Epithelial cell of esophagus (primary cell): ENCODE measurements around the gene MYLK.

Experiments used
- DNase-seq: peaks from one replicate; pipeline ENCODE4 v3.0.0; 2010; ENCODE audit warnings: low read depth
- H3K4me3 ChIP-seq: 2 replicates; pipeline ENCODE4 v1.5.1; 2011; ENCODE audit warnings: mild to moderate bottlenecking, low read length, control low read depth
- TF ChIP-seq, protein P1 (sequence below): IDR thresholded peaks from 2 replicates; pipeline ENCODE4 v1.5.1; 2011; ENCODE audit warnings: low read depth, mild to moderate bottlenecking, low read length, control low read depth, inconsistent platforms; ENCODE audit not compliant: insufficient read depth; ENCODE audit errors: missing control alignments

The MYLK gene

DNA sequence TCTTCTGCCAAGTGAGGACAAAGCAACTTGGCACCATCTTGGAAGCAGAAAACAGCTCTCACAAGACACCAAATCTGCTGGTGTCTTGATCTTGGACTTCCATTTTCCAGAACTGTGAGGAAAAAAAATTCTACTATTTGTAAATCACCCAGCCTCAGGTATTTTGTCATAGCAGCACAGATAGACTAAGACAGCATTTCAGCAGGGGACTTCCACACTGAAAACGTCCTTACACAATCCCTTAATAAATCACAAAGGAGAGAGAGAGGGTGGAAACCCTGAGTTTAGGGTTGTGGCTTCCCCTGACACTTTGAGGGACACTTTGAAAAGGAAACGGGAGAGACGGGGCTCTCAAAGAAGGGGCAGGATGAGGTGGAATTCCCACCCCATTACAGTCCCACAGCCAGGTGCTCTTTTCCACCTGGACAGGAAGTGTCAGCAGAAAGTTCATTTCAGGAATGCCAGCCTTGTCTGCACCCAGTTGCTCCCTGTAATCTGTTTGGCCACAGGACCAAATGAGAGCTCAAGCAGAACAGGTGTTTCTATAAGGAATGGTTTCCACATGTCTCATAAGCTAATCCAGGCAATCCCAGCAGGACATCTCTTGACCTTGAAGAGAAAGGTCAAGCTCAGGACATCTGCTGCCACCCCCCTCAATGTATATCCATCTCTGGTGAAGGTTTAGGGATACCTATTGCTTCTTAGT is 51.3 kb downstream of the MYLK start:
- H3K4me3 ChIP-seq, result no peak overlapping the region
- TF ChIP-seq, protein P1, sequence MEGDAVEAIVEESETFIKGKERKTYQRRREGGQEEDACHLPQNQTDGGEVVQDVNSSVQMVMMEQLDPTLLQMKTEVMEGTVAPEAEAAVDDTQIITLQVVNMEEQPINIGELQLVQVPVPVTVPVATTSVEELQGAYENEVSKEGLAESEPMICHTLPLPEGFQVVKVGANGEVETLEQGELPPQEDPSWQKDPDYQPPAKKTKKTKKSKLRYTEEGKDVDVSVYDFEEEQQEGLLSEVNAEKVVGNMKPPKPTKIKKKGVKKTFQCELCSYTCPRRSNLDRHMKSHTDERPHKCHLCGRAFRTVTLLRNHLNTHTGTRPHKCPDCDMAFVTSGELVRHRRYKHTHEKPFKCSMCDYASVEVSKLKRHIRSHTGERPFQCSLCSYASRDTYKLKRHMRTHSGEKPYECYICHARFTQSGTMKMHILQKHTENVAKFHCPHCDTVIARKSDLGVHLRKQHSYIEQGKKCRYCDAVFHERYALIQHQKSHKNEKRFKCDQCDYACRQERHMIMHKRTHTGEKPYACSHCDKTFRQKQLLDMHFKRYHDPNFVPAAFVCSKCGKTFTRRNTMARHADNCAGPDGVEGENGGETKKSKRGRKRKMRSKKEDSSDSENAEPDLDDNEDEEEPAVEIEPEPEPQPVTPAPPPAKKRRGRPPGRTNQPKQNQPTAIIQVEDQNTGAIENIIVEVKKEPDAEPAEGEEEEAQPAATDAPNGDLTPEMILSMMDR, result no peak
- no peak for DNase-seq

DNA sequence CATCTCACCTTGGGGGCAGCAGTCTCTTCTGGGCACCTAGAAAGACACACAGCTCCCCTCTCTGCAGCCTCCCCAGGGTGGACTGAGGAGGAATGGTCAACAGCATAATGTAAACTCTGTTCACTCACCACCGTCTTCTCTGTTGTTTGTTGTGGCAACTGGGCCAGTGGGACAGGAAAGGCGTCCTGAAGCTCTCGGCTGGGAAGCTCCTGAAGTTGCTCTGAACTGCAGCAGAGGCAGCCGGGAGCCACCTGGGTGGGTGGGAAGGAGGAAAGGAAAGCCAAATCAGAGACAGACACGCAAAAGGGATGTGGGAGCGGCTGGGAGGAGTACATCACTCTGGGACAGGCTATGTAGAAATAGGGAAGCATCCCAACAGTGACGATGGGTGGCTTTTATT is 52.7 kb downstream of the MYLK start:
- no peak overlapping the region for H3K4me3 ChIP-seq
- DNase-seq, result no peak
- TF ChIP-seq, protein P1, result no peak

DNA sequence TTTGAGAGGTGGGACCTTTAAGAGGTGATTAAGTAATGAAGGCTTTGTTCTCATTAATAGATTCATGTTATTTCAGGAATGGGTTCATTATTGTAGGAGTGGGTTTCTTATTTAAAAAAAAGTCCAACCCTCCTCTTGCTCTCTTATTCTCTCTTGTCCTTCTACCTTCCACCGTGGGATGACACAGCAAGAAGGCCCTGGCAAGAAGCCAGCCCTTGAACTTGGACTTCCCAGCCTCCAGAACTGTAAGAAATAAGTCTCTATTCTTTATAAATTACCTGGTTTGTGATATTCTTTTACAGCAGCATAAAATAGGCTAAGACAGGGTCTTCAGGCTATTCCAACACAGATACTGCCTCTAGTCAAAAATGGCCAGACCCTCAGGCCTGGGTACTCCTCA is 62.2 kb downstream of the MYLK start:
- TF ChIP-seq, protein P1, result no peak
- DNase-seq, result no peak
- H3K4me3 ChIP-seq, result no peak overlapping the region

DNA sequence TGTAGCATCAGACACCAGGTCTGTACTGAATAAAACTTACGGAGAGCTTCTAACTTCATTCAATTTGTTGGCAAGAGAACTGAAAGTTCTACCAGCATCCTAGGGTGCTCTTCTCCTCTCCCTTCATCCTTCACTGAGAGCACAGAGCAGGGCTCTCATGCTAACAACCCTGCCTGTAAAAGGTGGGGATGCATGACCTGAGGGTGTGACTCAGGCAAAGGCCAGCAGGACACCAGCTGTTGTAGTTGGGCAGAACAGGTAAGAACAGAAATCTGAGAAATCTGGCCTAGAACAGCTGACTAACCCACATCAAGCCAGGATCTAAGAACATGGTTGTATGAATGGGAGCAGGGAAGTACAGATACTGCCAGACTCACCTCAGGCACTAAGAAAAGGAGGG is 64.2 kb downstream of the MYLK start:
- TF ChIP-seq, protein P1, result no peak
- DNase-seq, result no peak
- no peak overlapping the region for H3K4me3 ChIP-seq

- no peak overlapping the region for H3K4me3 ChIP-seq
- peak; percentile 97 for DNase-seq
- TF ChIP-seq, protein P1, result no peak
Measured at GRCh38 chr3:123818921-123819429, 65.2 kb downstream of the MYLK start.

- no peak for DNase-seq
- no peak overlapping the region for H3K4me3 ChIP-seq
- TF ChIP-seq, protein P1, result no peak
Measured at GRCh38 chr3:123818324-123818920, 65.7 kb downstream of the MYLK start.

- DNase-seq, result no peak
- TF ChIP-seq, protein P1, result no peak
- H3K4me3 ChIP-seq, result no peak overlapping the region
Measured at GRCh38 chr3:123817413-123817812, 66.7 kb downstream of the MYLK start.
